H1 (cell line): ENCODE results near the gene SPRR1B. TPM values are rescaled to one million over a fixed set of nuclear protein-coding genes. Genes with fewer than 3 reads are reported as not detected.

Source experiments
- CTCF ChIA-PET: fragments of 300-600 bp; sonication (Branson Sonifier 250); formaldehyde crosslinking; loops from one replicate; lab custom pipeline; 2021; ENCODE audit not compliant: partially characterized antibody; lab: Charles Lee
- POLR2A ChIA-PET: fragments of 300-600 bp; sonication (Branson Sonifier 250); formaldehyde crosslinking; loops from one replicate; lab custom pipeline; 2021; ENCODE audit warnings: inconsistent platforms; ENCODE audit not compliant: partially characterized antibody; lab: Charles Lee
- DNase-seq, 2 experiments: peaks; one replicate each; pipeline versions ENCODE4 v3.0.0 to v3.0.0-alpha.2; 2010 to 2022; ENCODE audit warnings: low spot score in 2 of 2, low read depth in 1 of 2, mixed read lengths in 1 of 2
- FAIRE-seq: peaks from 2 replicates; lab custom pipeline; 2011; peaks lifted over from hg19 to GRCh38; lab: Jason Lieb, UNC
- H2AFZ ChIP-seq: 2 replicates; pipeline ENCODE4 v1.8.1; 2012; ENCODE audit warnings: low read length, inconsistent platforms
- H2AK5ac ChIP-seq: 2 replicates; pipeline ENCODE4 v1.6.1; 2013; ENCODE audit warnings: low read depth, low read length
- H2BK120ac ChIP-seq: replicated peaks from 2 replicates; pipeline ENCODE3; 2013; ENCODE audit warnings: low read depth, low read length, inconsistent platforms
- H2BK12ac ChIP-seq: 2 replicates; pipeline ENCODE4 v1.6.1; 2013; ENCODE audit warnings: low read depth, low read length
- H2BK15ac ChIP-seq: 2 replicates; pipeline ENCODE4 v1.6.1; 2013; ENCODE audit warnings: low read length
- H2BK20ac ChIP-seq: 2 replicates; pipeline ENCODE4 v1.6.1; 2013; ENCODE audit warnings: low read length
- H2BK5ac ChIP-seq: 2 replicates; pipeline ENCODE4 v1.6.1; 2013; ENCODE audit warnings: low read depth, low read length
- H3K14ac ChIP-seq: 2 replicates; pipeline ENCODE4 v1.6.1; 2013; ENCODE audit warnings: inconsistent platforms; ENCODE audit not compliant: insufficient read length
- H3K18ac ChIP-seq: 2 replicates; pipeline ENCODE4 v1.6.1; 2013; ENCODE audit warnings: low read length; ENCODE audit errors: extremely low read depth
- H3K23ac ChIP-seq: 2 replicates; pipeline ENCODE4 v1.6.1; 2013; ENCODE audit warnings: inconsistent platforms; ENCODE audit not compliant: insufficient read length
- H3K23me2 ChIP-seq: 2 replicates; pipeline ENCODE4 v1.6.1; 2013; ENCODE audit warnings: low read depth, low read length
- H3K27ac ChIP-seq: 2 replicates; pipeline ENCODE4 v1.6.1; 2011; ENCODE audit warnings: low read depth, low read length, inconsistent platforms
- H3K27me3 ChIP-seq, 4 experiments: replicated peaks in 1 of 4; 1 replicate in 1 of 4; 2 replicates in 3 of 4; pipeline versions ENCODE4 v1.6.1 to v1.8.1; 2011 to 2013; ENCODE audit warnings: low read length in 3 of 4, mild to moderate bottlenecking in 3 of 4, inconsistent platforms in 2 of 4, mixed read lengths in 2 of 4, moderate library complexity in 1 of 4; ENCODE audit not compliant: control insufficient read depth in 3 of 4, insufficient read depth in 3 of 4; ENCODE audit errors: extremely low read depth in 1 of 4
- H3K36me3 ChIP-seq, 4 experiments: 2 replicates each; pipeline versions ENCODE4 v1.6.1 to v1.8.1; 2011 to 2013; ENCODE audit warnings: mild to moderate bottlenecking in 4 of 4, low read length in 3 of 4, moderate library complexity in 2 of 4, control low read depth in 1 of 4, inconsistent platforms in 1 of 4; ENCODE audit not compliant: insufficient read depth in 4 of 4, control insufficient read depth in 2 of 4
- H3K4ac ChIP-seq: replicated peaks from 2 replicates; pipeline ENCODE3; 2013; ENCODE audit warnings: low read length, low read depth, mixed read lengths, inconsistent platforms; ENCODE audit not compliant: insufficient read length
- H3K4me1 ChIP-seq, 4 experiments: replicated peaks in 1 of 4; 1 replicate in 1 of 4; 2 replicates in 3 of 4; pipeline versions ENCODE4 v1.6.1 to v1.8.1; 2011 to 2013; ENCODE audit warnings: low read length in 3 of 4, inconsistent platforms in 2 of 4, mixed read lengths in 1 of 4; ENCODE audit not compliant: insufficient read depth in 4 of 4, control insufficient read depth in 3 of 4
- H3K4me2 ChIP-seq, 2 experiments: 2 replicates each; pipeline versions ENCODE4 v1.6.1 to v1.8.1; 2011 to 2013; ENCODE audit warnings: low read depth in 2 of 2, low read length in 2 of 2, control low read depth in 1 of 2, inconsistent platforms in 1 of 2, mild to moderate bottlenecking in 1 of 2; ENCODE audit not compliant: insufficient read depth in 1 of 2
- H3K4me3 ChIP-seq, 4 experiments: fragments of 200-600, 300-600 bp in 1 of 4; sonication (generic), shearing (Covaris generic), sonication (Bioruptor Twin) in 1 of 4; 2 replicates each; pipeline versions ENCODE4 v1.5.1 to v1.8.1; 2011 to 2016; ENCODE audit warnings: low read length in 4 of 4, low read depth in 3 of 4, control low read depth in 2 of 4, inconsistent platforms in 2 of 4, mild to moderate bottlenecking in 2 of 4, mixed read lengths in 1 of 4, moderate library complexity in 1 of 4; ENCODE audit not compliant: insufficient read depth in 2 of 4; ENCODE audit errors: extremely low read depth in 1 of 4
- H3K56ac ChIP-seq: replicated peaks from 2 replicates; pipeline ENCODE3; 2013; ENCODE audit warnings: low read depth, mild to moderate bottlenecking, mixed read lengths, low read length, inconsistent platforms; ENCODE audit not compliant: insufficient read length
- H3K79me1 ChIP-seq: 2 replicates; pipeline ENCODE4 v1.6.1; 2013; ENCODE audit warnings: low read depth, low read length, control low read depth
- H3K79me2 ChIP-seq, 2 experiments: 2 replicates each; pipeline versions ENCODE4 v1.6.1 to v1.8.1; 2012 to 2013; ENCODE audit warnings: low read length in 2 of 2, mild to moderate bottlenecking in 2 of 2, inconsistent platforms in 1 of 2; ENCODE audit not compliant: insufficient read depth in 2 of 2, control insufficient read depth in 1 of 2
- H3K9ac ChIP-seq, 4 experiments: replicated peaks in 1 of 4; 1 replicate in 1 of 4; 2 replicates in 3 of 4; pipeline versions ENCODE4 v1.6.1 to v1.8.1; 2011 to 2013; ENCODE audit warnings: low read depth in 3 of 4, low read length in 3 of 4, control low read depth in 2 of 4, mild to moderate bottlenecking in 2 of 4, moderate library complexity in 2 of 4, inconsistent platforms in 1 of 4; ENCODE audit errors: extremely low read depth in 1 of 4
- H3K9me3 ChIP-seq, 2 experiments: 2 replicates each; pipeline versions ENCODE4 v1.6.1 to v1.8.1; 2012 to 2013; ENCODE audit warnings: mild to moderate bottlenecking in 2 of 2, moderate library complexity in 2 of 2, control low read depth in 1 of 2, inconsistent platforms in 1 of 2, low read depth in 1 of 2, low read length in 1 of 2, mixed read lengths in 1 of 2; ENCODE audit not compliant: insufficient read depth in 2 of 2
- H4K20me1 ChIP-seq, 2 experiments: replicated peaks in 1 of 2; 2 replicates each; pipeline versions ENCODE3 to v1.8.1; 2011 to 2013; ENCODE audit warnings: inconsistent platforms in 2 of 2, low read length in 2 of 2, mild to moderate bottlenecking in 1 of 2; ENCODE audit not compliant: insufficient read depth in 2 of 2, control insufficient read depth in 1 of 2
- H4K5ac ChIP-seq: 2 replicates; pipeline ENCODE4 v1.6.1; 2013; ENCODE audit warnings: low read length, low read depth, mixed read lengths, inconsistent platforms; ENCODE audit not compliant: insufficient read length
- H4K8ac ChIP-seq: 2 replicates; pipeline ENCODE4 v1.8.0; 2013; ENCODE audit warnings: mild to moderate bottlenecking, moderate library complexity, low read length, inconsistent platforms; ENCODE audit not compliant: insufficient read depth; ENCODE audit errors: extremely low read depth
- H4K91ac ChIP-seq: replicated peaks from 2 replicates; pipeline ENCODE3; 2013; ENCODE audit warnings: low read length, mixed read lengths, inconsistent platforms; ENCODE audit not compliant: insufficient read length
- CBX8 ChIP-seq: fragments of 300-800, 300-1000 bp; sonication (generic); IDR thresholded peaks from 2 replicates; pipeline ENCODE4 v1.7.1; 2016; ENCODE audit warnings: low read depth, low read length, borderline replicate concordance
- CEBPB ChIP-seq: IDR thresholded peaks from 2 replicates; pipeline ENCODE4 v1.6.1; 2012; ENCODE audit warnings: low read depth, low read length
- EGR1 ChIP-seq: IDR thresholded peaks from 2 replicates; pipeline ENCODE4 v1.6.1; 2011; ENCODE audit warnings: low read depth, low read length, borderline replicate concordance
- HDAC6 ChIP-seq: IDR thresholded peaks from one replicate; pipeline ENCODE4 v1.7.1; 2012; ENCODE audit warnings: low read depth, mild to moderate bottlenecking, inconsistent platforms, low read length, moderate library complexity
- JUND ChIP-seq: IDR thresholded peaks from 2 replicates; pipeline ENCODE4 v1.6.1; 2011; ENCODE audit warnings: mild to moderate bottlenecking, improper control_type of control experiment, low read length
- RAD21 ChIP-seq, 2 experiments: IDR thresholded peaks in 1 of 2; conservative IDR thresholded peaks in 1 of 2; 2 replicates each; pipeline ENCODE4 v1.6.1; 2011; ENCODE audit warnings: low read depth in 2 of 2, low read length in 2 of 2, improper control_type of control experiment in 1 of 2, inconsistent platforms in 1 of 2, mild to moderate bottlenecking in 1 of 2, moderate library complexity in 1 of 2
- SAP30 ChIP-seq: fragments of 300-600 bp; sonication (generic); IDR thresholded peaks from 2 replicates; pipeline ENCODE4 v1.7.1; 2012; ENCODE audit warnings: low read length, moderate library complexity, mild to moderate bottlenecking, inconsistent platforms; ENCODE audit not compliant: insufficient read depth, insufficient replicate concordance
- WGBS, 2 experiments: shearing (Covaris generic) in 1 of 2; methylation state at CpG; one replicate each; pipeline versions ENCODE4 v1.1.6 to v1.1.7; 2013 to 2015; ENCODE audit warnings: low lambda C conversion rate in 2 of 2, mixed read lengths in 2 of 2, inconsistent platforms in 1 of 2, low coverage in 1 of 2, missing lambda C conversion rate in 1 of 2; ENCODE audit not compliant: insufficient replicate concordance in 2 of 2, insufficient coverage in 1 of 2, insufficient read length in 1 of 2; ENCODE audit errors: extremely low coverage in 1 of 2, missing lambda C conversion rate in 1 of 2; 5-methylcytosine and 5-hydroxymethylcytosine counted together
- polyA plus RNA-seq, 7 experiments: library from polyadenylated mRNA; depleted of rRNA in 3 of 7; stranded (reverse) in 5 of 7; unstranded in 2 of 7; fragments of >200 nt in 5 of 7; fragments of 200-250 nt in 2 of 7; gene quantifications; 1 replicate in 5 of 7; 2 replicates in 1 of 7; 4 replicates in 1 of 7; pipeline versions ENCODE4 v1.2.1 to v1.2.3, GENCODE V29; 2011 to 2013; ENCODE audit warnings: missing spikeins in 2 of 7, mixed read lengths in 2 of 7
- total RNA-seq: library from RNA; stranded (reverse); fragmentation: NEBNext Ultra II Directional; extraction: Animal tissue kit (Norgen Biotek cat#: 25700); gene quantifications from 2 replicates; pipeline ENCODE4 v1.2.1, GENCODE V29; 2021
- TF ChIP-seq, protein P1 (sequence below): IDR thresholded peaks from 2 replicates; pipeline ENCODE4 v1.6.1; 2011; ENCODE audit warnings: low read length, improper control_type of control experiment
- TF ChIP-seq, protein P2 (sequence below): IDR thresholded peaks from 2 replicates; pipeline ENCODE4 v1.6.1; 2012; ENCODE audit warnings: low read length, inconsistent platforms
- TF ChIP-seq, protein P3 (sequence below): IDR thresholded peaks from 2 replicates; pipeline ENCODE4 v1.6.1; 2011; ENCODE audit warnings: low read depth, mild to moderate bottlenecking, low read length; ENCODE audit not compliant: insufficient read depth

SPRR1B gene
- total and polyA plus RNA-seq, 2 of the 8 experiments (the other 6 are each of a cell fraction or from before 2014, with no cell fraction given), result 0.23 TPM; not detected in 1

DNA sequence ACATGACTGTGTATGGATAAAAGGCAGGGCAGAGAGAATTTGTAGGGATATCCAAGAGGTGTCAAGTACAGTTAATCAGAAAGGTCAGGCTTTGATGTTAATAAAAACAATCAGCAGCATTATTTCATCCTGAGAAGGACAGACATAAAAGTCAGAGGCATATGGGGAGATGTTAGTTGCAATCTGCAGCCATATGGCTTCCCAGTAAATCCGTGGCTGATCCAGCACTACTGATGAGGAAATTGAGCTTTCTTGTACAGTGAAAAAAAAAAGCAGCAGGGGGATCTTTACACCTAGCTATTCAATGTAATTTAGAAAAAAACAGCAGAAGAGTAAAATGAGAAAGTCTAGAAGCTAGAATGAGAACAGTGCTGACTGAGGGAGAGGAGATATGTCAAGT, 2.2 kb upstream of the SPRR1B start:
- no peak overlapping the region for H2BK20ac ChIP-seq
- H3K79me1 ChIP-seq, result no peaks in the 10 kb centered on the region
- no peak overlapping the region for H3K56ac ChIP-seq
- no peak overlapping the region for H2BK120ac ChIP-seq
- H3K18ac ChIP-seq, result no peak overlapping the region
- no peak overlapping the region for H4K91ac ChIP-seq
- H3K23me2 ChIP-seq, result no peaks in the 10 kb centered on the region
- no peaks in the 10 kb centered on the region for H3K36me3 ChIP-seq
- WGBS, 2 experiments, result 81% methylated on average over 1 of the region's 1 CpG; no CpG with 5 or more reads in 1 of the 2 experiments
- no peak overlapping the region for H3K4ac ChIP-seq
- ChIA-PET POLR2A (no interaction called here), CTCF (interaction anchor here (1.0 to 2.1 kb wide), 4 partner anchors 16 to 164 kb away, joined by 3 to 8 read pairs (median 4); no protein-coding TSS in a partner anchor)
- no peaks in the 10 kb centered on the region for H4K20me1 ChIP-seq
- no peak overlapping the region for H3K4me2 ChIP-seq
- no peak overlapping the region for H3K23ac ChIP-seq
- DNase-seq, result no peak
- no peak overlapping the region for H2BK12ac ChIP-seq
- H4K8ac ChIP-seq, result no peak overlapping the region
- no peak overlapping the region for H2AFZ ChIP-seq
- FAIRE-seq, result no peak
- no peaks in the 10 kb centered on the region for H3K4me1 ChIP-seq
- no peaks in the 10 kb centered on the region for H3K9me3 ChIP-seq
- no peak overlapping the region for H3K27ac ChIP-seq
- H3K14ac ChIP-seq, result no peak overlapping the region
- H3K79me2 ChIP-seq, result no peaks in the 10 kb centered on the region
- H3K27me3 ChIP-seq, result no peaks in the 10 kb centered on the region
- H2BK5ac ChIP-seq, result no peak overlapping the region
- H3K9ac ChIP-seq, result no peak overlapping the region
- H3K4me3 ChIP-seq, result no peak overlapping the region
- H2AK5ac ChIP-seq, result no peak overlapping the region
- H2BK15ac ChIP-seq, result no peak overlapping the region
- no peak overlapping the region for H4K5ac ChIP-seq
- no peak for TF ChIP-seq CEBPB
- no peak for TF ChIP-seq HDAC6
- TF ChIP-seq, protein P1, sequence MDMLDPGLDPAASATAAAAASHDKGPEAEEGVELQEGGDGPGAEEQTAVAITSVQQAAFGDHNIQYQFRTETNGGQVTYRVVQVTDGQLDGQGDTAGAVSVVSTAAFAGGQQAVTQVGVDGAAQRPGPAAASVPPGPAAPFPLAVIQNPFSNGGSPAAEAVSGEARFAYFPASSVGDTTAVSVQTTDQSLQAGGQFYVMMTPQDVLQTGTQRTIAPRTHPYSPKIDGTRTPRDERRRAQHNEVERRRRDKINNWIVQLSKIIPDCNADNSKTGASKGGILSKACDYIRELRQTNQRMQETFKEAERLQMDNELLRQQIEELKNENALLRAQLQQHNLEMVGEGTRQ, result no peak
- no peak for TF ChIP-seq JUND
- no peak for TF ChIP-seq EGR1
- TF ChIP-seq, protein P2, sequence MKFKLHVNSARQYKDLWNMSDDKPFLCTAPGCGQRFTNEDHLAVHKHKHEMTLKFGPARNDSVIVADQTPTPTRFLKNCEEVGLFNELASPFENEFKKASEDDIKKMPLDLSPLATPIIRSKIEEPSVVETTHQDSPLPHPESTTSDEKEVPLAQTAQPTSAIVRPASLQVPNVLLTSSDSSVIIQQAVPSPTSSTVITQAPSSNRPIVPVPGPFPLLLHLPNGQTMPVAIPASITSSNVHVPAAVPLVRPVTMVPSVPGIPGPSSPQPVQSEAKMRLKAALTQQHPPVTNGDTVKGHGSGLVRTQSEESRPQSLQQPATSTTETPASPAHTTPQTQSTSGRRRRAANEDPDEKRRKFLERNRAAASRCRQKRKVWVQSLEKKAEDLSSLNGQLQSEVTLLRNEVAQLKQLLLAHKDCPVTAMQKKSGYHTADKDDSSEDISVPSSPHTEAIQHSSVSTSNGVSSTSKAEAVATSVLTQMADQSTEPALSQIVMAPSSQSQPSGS, result no peak
- no peak for TF ChIP-seq RAD21 (IDR thresholded peaks at IDR 0.05 in 1 of 2, conservative IDR thresholded peaks at IDR 0.05 in 1 of 2; ENCODE audit: low read depth in 2 of 2, low read length in 2 of 2)
- TF ChIP-seq CBX8, result no peak
- TF ChIP-seq, protein P3, sequence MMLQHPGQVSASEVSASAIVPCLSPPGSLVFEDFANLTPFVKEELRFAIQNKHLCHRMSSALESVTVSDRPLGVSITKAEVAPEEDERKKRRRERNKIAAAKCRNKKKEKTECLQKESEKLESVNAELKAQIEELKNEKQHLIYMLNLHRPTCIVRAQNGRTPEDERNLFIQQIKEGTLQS, result no peak
- no peak for TF ChIP-seq SAP30
